GM18517 (cell line): ENCODE measurements around the gene CAMTA1.

ENCODE experiments used
- ATAC-seq: cut with Tn5 transposase; IDR thresholded peaks from one replicate; pipeline ENCODE4 v1.9.1; 2021; ENCODE audit warnings: mild to moderate bottlenecking, moderate library complexity; ENCODE audit not compliant: unreplicated experiment

CAMTA1 gene

DNA sequence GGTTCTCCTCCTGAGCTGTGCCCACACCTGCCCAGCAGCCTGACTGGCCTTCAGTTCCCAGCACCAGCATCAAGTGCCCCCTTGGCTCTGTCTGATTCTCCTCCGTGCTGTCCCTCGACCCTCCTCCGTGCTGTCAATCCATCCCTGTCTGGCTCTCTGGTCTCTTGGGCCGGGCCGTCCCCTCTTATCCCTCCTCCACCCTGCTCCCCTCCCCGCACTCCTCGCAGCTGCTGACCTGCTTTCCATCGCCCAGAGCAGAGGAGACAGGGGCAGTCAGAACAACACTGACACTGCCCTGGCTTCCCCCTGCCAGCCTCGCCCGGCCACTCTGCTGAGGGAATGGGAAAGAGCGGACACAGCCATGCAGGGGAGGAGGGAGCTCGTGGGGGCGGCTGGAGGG is 267.4 kb downstream of the CAMTA1 start:
- no peak for ATAC-seq

DNA sequence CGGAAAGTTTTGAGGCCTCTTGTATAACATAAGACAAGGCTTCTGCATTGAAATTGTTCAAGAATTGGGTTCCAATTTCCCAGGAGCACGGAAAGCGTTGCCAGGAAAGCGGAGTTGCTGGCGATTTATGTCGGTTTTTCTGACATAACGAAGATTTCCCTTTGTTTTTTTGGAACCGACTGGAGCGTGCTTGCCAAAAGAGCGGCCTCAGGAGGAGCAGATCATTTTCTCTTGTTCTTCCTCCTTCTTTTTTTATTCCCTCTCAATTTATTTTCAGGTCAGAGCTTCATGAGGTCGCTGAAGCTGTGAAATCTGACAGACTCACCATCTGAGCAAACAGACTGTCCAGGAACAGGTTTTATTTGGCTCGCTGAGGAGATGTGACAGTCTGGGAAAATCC is 275.5 kb downstream of the CAMTA1 start:
- no peak for ATAC-seq

GRCh38 chr1:7062346-7063061 is 277.2 kb downstream of the CAMTA1 start:
- ATAC-seq = no peak

DNA sequence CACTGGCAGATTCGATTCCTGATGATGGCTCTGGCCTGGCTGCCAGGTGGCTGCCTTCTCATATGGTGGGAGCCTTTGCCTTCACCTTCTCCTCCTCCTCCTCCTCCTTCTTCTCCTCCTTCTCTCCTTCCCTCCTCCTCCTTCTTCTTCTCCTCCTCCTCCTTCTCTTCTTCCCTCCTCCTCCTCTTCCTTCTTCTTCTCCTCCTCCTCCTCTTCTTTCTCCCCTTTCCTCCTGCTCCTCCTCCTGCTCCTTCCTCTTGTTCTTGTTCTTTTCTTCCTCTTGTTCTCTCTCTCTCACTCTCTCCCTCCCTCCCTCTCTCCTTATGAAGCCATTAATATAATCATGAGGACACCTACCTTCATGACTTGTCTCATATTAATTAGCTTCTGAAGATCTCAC is 278.7 kb downstream of the CAMTA1 start:
- no peak for ATAC-seq

GRCh38 chr1:7068552-7068951 is 283.3 kb downstream of the CAMTA1 start:
- no peak for ATAC-seq

- no peak for ATAC-seq
Measured at GRCh38 chr1:7069931-7070330, 284.7 kb downstream of the CAMTA1 start.

DNA sequence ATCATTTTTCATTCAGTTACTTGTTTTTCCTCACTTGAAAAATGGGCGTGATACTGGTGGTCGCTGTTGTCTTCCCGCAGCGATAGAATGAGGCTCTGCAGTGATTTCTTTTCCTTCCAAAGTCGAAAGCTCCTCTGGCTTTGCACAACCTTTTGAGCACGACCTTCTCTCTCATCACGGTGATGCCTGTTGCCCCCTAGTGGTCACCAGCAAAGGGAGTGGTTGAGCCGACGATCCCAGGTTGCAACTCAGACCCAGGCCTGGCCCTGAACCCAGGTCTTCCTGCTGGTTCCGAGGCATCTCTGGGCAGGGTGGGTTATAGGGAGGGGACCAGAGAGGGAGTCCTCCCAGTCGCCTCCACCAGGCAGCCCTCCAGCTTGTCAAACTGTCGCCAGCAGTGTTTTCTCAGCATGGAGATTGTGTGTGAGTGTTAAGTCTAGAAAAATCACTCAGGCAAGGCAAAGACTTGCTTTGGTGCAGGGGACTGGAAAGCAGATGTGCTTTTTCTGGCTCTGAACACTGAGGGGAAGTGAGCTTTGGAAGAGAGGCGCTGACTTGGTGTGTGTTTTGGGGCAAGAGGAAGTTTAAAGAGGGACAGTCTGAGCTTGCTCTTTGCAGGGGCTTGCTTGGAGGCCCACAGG is 285.3 kb downstream of the CAMTA1 start:
- no peak for ATAC-seq

DNA sequence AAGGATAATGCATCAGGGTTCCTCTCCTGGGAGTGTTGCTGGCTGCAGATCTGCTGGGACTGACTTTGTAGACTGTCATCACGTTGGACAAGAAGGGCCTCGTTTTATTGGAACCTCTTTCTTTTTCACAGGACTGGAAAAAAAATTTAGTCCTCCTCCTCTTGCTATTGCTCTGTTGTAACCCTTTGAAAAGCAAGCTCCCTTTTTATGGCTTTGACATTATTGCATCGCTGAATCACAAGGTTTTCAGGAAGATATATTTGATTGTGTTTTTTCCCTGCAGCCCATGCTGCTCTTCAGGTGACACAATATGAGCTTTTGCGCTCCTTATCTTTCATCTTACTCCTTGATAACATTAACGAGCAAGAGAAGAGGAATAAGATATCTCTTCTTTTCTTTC is 290.9 kb downstream of the CAMTA1 start:
- no peak for ATAC-seq

DNA sequence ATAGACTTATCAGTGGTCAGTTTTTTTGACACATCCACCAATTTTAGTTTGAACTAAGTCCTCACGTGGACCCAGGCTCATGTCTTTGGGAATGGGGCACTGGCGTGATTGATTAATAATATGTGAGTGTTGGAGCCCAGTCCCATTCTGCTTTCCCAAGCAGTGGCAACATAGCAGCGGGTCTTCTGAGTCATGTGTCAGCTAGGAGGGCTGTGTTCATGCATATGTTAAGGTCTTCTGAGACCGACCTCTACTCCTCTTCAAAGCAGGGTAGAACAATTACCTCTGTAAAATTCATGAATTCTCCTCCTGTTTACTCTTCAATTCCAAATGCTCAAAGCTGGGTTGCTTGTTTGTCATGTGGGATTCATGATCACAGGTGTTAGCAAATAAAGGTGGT is 291.3 kb downstream of the CAMTA1 start:
- ATAC-seq = no peak

DNA sequence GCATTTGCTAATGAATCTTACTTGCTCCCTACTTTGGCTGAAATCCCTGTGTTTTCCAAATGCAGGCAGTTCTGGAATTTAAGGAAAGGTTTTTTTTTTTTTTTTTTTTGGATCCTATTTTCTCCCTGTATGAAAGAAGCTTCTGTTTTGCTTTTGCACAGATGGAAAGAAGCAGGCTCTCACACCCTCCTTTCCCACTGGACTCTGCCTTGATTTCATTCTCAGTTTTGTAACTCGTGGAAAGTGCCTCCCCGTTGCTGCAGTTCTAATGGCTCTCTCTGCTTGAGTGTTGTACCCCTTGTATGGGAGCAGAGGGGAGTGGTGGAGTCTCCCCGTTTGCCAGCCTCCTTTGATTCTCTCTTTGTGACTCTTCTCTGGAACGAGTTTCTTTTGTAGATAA is 291.9 kb downstream of the CAMTA1 start:
- ATAC-seq = no peak

GRCh38 chr1:7077970-7078369 is 292.7 kb downstream of the CAMTA1 start:
- no peak for ATAC-seq

GRCh38 chr1:7079637-7080036 is 294.4 kb downstream of the CAMTA1 start:
- no peak for ATAC-seq

DNA sequence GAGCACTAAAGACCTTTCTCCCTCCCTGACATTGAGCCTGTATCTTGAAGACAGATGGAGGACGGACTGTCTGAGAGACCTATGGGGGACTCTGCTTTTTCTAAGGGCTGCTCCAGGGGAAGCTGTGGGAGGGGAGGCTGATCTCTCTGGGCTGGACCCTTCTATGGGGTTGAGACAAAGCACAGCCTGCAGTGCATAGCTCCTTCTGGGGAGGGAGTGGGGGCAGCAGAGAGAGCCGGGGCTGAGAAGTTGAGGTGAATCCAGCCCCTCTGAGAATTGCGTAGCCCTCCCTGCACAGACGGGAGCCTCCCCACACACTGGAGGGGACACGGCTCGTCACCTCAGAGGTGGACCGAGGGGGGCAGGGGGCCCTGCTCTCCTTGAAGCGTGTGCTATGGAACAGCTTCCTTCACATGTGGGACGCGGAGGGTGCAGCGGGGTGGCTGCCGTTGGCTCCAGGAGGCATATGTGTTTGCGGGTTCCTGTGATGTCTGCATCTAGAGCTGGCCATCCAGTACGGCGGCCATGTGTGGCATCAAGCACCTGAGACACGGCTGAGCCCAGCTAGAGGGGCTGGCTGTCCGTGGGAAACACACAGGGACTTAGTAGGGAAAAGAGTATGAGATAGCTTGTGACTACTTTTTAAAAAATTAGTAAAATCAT is 299.1 kb downstream of the CAMTA1 start:
- ATAC-seq = no peak

GRCh38 chr1:7085521-7085920 is 300.3 kb downstream of the CAMTA1 start:
- ATAC-seq = no peak

DNA sequence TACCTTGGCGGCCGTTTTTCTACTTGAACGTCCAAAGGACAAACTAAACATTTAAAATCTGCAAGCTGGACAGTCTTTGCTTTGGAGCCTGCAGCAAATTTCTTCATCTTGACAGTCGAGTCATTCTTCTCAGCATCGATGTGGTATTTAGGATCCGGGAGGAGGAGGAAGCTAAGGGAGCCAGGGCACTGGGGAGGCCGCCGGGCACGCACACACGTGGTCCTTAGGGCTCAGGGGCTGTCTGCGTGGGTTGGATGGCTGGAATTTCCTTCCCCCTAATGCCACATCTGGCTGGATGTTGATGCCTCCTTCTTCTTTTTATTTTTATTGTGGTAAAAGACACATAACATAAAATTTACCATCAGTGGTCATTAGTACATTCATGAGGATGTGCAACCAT is 300.9 kb downstream of the CAMTA1 start:
- no peak for ATAC-seq

GRCh38 chr1:7087888-7088287 is 302.6 kb downstream of the CAMTA1 start:
- ATAC-seq = no peak

- no peak for ATAC-seq
Measured at GRCh38 chr1:7089497-7089896, 304.2 kb downstream of the CAMTA1 start.

DNA sequence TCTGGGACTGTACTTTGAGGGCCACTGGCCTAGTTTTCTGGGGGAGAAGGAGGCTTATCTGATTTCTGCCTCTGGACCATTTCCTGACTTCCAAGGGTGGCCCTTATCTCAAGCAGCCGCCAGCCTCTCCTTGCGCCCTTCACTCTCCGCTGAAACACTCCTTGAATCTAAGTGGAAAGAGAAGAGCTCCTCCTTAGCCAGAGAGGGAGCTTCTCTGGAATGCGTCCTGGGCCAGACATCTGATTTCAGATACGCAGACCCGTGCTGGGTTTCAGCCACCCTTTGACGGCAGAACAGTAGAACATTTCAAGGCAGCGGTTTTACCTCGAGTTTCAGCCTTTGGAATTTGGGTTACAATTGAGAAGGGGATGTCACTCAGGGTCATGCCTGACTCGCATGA is 308.0 kb downstream of the CAMTA1 start:
- ATAC-seq = no peak

DNA sequence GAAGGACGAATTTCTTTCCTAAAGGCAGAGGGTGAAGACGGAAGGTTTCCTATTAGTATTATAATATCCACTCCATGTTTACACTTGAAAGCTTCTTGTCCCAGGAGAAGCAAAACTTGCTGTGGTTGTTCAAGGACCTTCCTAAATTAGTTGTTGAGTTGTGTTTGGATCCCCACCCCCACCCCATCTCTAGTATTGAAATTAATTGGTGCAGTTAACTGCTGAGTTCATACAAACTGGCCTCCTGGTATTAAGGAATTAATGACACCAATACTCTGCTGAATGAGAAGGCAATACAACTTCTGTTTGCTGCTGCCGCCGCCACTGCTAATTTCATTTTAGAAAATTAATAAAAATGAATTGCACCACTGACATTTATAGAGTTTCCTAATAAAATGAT is 308.8 kb downstream of the CAMTA1 start:
- ATAC-seq = no peak

DNA sequence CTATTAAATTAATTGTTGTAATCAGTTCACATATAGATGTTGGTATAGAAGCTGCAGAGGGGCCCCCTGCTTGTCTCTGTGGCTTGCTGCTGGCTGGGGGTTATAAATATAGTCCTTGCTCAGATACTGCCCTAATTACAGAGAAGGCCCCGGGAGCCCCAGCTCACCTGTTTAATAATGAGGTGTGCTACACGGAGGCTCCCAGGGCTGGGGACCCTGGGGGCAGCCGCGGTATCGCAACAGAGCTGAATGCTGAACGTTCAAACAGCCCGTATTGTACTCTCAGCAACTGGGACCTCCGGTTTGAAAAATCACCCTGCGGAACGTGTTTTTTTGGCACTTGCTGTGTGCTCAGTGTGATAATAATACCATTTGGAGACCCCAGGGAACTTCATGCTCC is 309.3 kb downstream of the CAMTA1 start:
- ATAC-seq = no peak

DNA sequence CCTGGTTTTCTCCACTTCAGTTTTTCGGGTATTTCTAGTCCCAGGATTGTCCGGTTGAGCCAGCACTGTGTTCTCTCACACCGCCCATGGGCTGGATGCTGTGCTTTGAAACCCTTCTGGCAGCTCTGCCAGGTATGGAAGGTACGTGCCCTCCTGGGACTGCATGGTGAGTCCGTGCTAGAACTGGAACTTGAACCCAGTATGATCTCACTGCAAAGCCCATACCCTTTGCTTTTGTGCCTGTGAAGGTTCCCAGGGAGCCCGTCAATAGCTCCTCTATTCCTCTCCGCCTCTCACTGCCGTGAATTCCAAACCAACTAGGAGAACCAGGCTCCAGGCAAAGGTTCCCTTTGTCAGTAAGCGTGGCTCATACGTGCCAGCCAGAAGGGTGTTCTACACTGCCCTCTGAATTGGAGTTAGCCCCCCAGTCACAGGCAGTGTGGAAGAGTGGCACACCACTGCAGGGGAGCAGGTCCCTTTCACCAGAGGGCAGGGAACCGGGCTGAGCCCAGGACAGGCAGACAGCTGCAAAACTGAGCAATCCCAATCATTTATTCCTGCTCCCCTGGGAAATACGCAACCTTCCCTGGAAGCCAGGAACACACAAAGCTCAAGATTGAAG is 310.2 kb downstream of the CAMTA1 start:
- no peak for ATAC-seq
